DND-41 (cell line): ENCODE measurements around the gene LEFTY2.

Source experiments
- EZH2 ChIP-seq: IDR thresholded peaks from 3 replicates; pipeline ENCODE4 v1.6.1; 2012; ENCODE audit warnings: borderline replicate concordance, low read depth, mild to moderate bottlenecking, moderate library complexity, low read length, inconsistent platforms; ENCODE audit not compliant: severe bottlenecking
- TF ChIP-seq, protein P1 (sequence below): IDR thresholded peaks from 2 replicates; pipeline ENCODE4 v1.5.1; 2012; ENCODE audit warnings: borderline replicate concordance, low read length, moderate library complexity, mild to moderate bottlenecking; ENCODE audit not compliant: poor library complexity, severe bottlenecking; ENCODE audit errors: extremely low read depth

DNA sequence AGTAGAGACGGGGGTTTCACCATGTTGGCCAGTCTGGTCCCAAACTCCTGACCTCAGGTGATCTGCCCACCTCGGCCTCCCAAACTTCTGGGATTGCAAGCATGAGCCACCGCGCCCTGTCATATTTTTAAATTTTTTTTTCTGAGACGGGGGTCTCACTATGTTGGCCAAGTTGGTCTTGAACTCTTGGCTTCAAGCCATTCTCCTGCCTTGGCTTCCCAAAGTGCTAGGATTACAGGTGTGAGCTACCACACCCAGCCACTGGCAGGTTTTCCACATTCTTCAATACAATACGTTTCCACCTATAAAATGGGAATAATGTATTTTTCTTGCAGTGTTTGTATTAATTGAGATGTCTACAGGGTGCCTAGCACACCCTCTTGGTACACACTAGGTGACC, 48.7 kb downstream of the LEFTY2 start:
- TF ChIP-seq, protein P1, sequence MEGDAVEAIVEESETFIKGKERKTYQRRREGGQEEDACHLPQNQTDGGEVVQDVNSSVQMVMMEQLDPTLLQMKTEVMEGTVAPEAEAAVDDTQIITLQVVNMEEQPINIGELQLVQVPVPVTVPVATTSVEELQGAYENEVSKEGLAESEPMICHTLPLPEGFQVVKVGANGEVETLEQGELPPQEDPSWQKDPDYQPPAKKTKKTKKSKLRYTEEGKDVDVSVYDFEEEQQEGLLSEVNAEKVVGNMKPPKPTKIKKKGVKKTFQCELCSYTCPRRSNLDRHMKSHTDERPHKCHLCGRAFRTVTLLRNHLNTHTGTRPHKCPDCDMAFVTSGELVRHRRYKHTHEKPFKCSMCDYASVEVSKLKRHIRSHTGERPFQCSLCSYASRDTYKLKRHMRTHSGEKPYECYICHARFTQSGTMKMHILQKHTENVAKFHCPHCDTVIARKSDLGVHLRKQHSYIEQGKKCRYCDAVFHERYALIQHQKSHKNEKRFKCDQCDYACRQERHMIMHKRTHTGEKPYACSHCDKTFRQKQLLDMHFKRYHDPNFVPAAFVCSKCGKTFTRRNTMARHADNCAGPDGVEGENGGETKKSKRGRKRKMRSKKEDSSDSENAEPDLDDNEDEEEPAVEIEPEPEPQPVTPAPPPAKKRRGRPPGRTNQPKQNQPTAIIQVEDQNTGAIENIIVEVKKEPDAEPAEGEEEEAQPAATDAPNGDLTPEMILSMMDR, result no peak
- TF ChIP-seq EZH2, result no peak
